Pancreas (tissue), 10 donors: ENCODE results near the gene GAS7. TPM values are rescaled to one million over a fixed set of nuclear protein-coding genes. Genes with fewer than 3 reads are reported as not detected.

Experiments
- ATAC-seq, 4 donors: fragments of 200-7000 bp; cut with Tn5 transposase; one replicate each; pipeline versions ENCODE4 v1.8.0 to v1.9.1; 2020; ENCODE audit warnings: mild to moderate bottlenecking in 4 of 4, moderate library complexity in 4 of 4
- DNase-seq, 6 donors: peaks; one replicate each; pipeline ENCODE4 v3.0.0-alpha.2; 2020
- FAIRE-seq: peaks from 2 replicates; lab custom pipeline; 2012; peaks lifted over from hg19 to GRCh38; lab: Jason Lieb, UNC
- H3K27ac ChIP-seq, 4 donors: fragments of 200-600 bp; sonication (generic); 1 replicate in 3 of 4; 2 replicates in 1 of 4; pipeline versions ENCODE4 v1.5.0 to v1.8.0; 2020
- H3K27me3 ChIP-seq, 4 donors: fragments of 200-600 bp; one replicate each; pipeline ENCODE4 v1.8.0; 2021
- H3K36me3 ChIP-seq, 3 donors: fragments of 200-600 bp; sonication (generic) in 1 of 3; one replicate each; pipeline versions ENCODE4 v1.5.0 to v1.8.0; 2020 to 2021
- H3K4me1 ChIP-seq, 3 donors: fragments of 200-600 bp; one replicate each; pipeline ENCODE4 v1.8.0; 2021
- H3K4me3 ChIP-seq, 4 donors: fragments of 200-600 bp; sonication (generic) in 2 of 4; one replicate each; pipeline versions ENCODE4 v1.5.0 to v1.8.0; 2020 to 2021
- H3K9me3 ChIP-seq, 4 donors: fragments of 200-600 bp; one replicate each; pipeline ENCODE4 v1.8.0; 2021
- WGBS, 2 donors: extraction: QIAGEN DNeasy Blood & Tissue Kit; methylation state at CpG; one replicate each; pipeline ENCODE4 v1.1.7; 2013; 5-methylcytosine and 5-hydroxymethylcytosine counted together
- intact Hi-C, 3 donors: fragments of 100-400 bp; cut with DNase I; formaldehyde crosslinking; loops; one replicate each; pipeline versions ENCODE4 v1.11.1 to v1.14.2; 2022
- polyA plus RNA-seq, 2 donors: library from polyadenylated mRNA; stranded (reverse); fragments of 200-250 nt; gene quantifications; one replicate each; pipeline ENCODE4 v1.2.3, GENCODE V29; 2013
- total RNA-seq, 6 donors: library from RNA; stranded (reverse); fragmentation: NEBNext Ultra II Directional in 4 of 6; extraction: Animal tissue kit (Norgen Biotek cat#: 25700) in 4 of 6; gene quantifications; one replicate each; pipeline versions ENCODE4 v1.2.1 to v1.2.4, GENCODE V29; 2021 to 2023
- TF ChIP-seq, protein P1 (sequence below), 4 donors: fragments of 200-600 bp; sonication (generic) in 3 of 4; IDR thresholded peaks; one replicate each; pipeline versions ENCODE4 v1.5.0 to v1.8.0; 2021; ENCODE audit warnings: antibody characterized with exemption in 4 of 4
- donor health status: healthy with polysubstance abuse.
- donor health status: DM: no; HTN: no; CAD: no; lungs with moderate emphysema.
- donor health status: DM: no; HTN: no; CAD: no.
- donor health status: control.
- donor health status: control.
- donor health status: Bipolar disorder and iron deficiency.
- donor health status: DM: yes; HTN: yes; CAD: no.
- donor health status: DM: no; HTN: no; CAD: no.
- donor health status: DM: no; HTN: no; CAD: no.
- donor health status: DM: yes; HTN: yes; CAD: no.

GAS7 gene
- total and polyA plus RNA-seq, 8 donors = 1.9 to 22.9 (median 3.7) TPM

DNA sequence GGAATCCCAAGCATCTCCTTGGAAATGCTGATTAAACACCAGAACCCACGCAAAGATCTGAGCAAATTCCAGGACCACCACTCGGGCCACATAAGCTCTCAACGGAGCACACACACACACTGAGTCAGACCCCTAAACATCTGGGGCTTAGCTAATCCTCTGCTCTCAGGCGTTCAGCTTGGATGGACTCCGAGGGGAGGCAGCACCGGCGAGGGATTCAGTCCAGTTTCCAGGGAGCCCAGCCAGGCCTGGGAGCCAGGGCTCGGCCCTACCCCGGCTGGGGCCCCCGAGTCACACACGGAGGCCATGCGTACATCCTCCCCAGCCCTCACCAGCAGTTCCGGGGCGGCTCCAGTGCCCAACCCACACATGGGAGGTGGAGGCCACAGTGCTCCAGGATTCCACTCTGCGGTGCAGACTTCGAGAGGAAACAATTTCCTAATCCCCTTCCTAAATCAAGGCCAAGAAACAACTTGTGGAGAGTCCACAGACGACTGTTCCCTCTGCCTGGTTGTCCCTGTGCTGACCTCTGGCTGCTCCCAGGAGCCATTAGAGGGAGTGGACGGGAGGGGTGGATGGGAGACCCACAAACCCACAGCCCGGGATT is 70.5 kb downstream of the GAS7 start:
- Histone ChIP-seq H3K27me3 (no peaks in the 10 kb centered on the region), H3K4me3 (no peak overlapping the region), H3K9me3 (no peaks in the 10 kb centered on the region), H3K4me1 (no peaks in the 10 kb centered on the region), H3K36me3 (no peaks in the 10 kb centered on the region), H3K27ac (peak overlapping the region in 2 of 4 donors; percentile 5 to 28)
- FAIRE-seq (no peak), ATAC-seq (peak in 3 of 4 donors; percentile 80 to 83 (median 81)), DNase-seq (peak in 3 of 6 donors; percentile 21 to 67 (median 62))
- TF ChIP-seq, protein P1, sequence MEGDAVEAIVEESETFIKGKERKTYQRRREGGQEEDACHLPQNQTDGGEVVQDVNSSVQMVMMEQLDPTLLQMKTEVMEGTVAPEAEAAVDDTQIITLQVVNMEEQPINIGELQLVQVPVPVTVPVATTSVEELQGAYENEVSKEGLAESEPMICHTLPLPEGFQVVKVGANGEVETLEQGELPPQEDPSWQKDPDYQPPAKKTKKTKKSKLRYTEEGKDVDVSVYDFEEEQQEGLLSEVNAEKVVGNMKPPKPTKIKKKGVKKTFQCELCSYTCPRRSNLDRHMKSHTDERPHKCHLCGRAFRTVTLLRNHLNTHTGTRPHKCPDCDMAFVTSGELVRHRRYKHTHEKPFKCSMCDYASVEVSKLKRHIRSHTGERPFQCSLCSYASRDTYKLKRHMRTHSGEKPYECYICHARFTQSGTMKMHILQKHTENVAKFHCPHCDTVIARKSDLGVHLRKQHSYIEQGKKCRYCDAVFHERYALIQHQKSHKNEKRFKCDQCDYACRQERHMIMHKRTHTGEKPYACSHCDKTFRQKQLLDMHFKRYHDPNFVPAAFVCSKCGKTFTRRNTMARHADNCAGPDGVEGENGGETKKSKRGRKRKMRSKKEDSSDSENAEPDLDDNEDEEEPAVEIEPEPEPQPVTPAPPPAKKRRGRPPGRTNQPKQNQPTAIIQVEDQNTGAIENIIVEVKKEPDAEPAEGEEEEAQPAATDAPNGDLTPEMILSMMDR (IDR thresholded peaks at IDR 0.05) = no peak
- intact Hi-C loops = no loop called here
- WGBS, 2 donors = 42 to 50% methylated on average over 19 of the region's 19 CpGs

DNA sequence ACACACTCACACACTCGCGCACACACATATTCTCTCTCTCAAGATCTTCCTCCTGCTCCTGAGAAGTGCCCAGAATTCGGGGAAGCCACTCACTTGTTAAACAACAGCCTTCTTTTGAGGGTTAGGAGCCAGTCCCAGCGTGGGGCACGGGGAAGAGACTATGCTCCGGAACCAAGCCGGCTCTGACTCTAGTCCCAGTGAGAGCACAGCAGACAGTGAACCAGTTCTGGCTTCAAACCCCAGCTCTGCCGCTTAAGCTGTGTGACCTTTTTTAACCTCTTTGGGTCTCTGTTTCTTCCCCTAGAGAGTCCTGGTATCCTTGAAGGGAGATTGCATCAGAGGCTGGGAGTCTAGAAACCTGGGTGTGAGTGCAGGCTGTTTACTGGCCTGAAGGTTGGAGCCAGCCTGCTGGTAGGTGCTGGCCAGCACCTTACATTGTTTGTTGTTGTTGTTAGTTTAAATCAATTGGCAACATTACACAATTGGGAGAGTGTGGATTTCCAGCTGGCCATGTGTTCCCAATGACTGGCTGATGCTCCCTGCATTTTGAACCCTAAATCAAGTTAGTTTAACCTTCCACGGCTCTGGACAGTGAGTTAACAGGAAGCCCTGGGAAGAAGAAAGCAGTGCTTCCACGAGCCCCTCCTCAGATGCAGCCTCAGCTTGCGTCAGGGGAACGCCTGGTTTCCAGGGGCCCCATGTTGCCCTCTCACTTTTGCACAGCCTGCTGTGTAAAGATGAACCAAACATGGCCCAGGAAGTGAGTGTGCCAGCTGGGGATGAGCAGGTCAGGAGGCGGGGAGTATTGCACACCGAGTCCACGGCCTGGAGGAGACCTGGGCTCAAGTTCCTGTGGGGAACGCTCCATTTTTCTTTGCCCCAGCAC is 71.5 kb downstream of the GAS7 start:
- 52 to 54% methylated on average over 16 of the region's 16 CpGs for WGBS, 2 donors
- Histone ChIP-seq H3K27me3 (no peaks in the 10 kb centered on the region), H3K36me3 (no peaks in the 10 kb centered on the region), H3K4me3 (no peak overlapping the region), H3K27ac (peak overlapping the region in 2 of 4 donors; percentile 5 to 28), H3K9me3 (no peaks in the 10 kb centered on the region), H3K4me1 (no peaks in the 10 kb centered on the region)
- intact Hi-C loops = no loop called here
- DNase-seq = no peak
- FAIRE-seq = no peak
- peak in 3 of 4 donors; percentile 27 to 43 (median 33) for ATAC-seq
- TF ChIP-seq, protein P1 (IDR thresholded peaks at IDR 0.05) = no peak

DNA sequence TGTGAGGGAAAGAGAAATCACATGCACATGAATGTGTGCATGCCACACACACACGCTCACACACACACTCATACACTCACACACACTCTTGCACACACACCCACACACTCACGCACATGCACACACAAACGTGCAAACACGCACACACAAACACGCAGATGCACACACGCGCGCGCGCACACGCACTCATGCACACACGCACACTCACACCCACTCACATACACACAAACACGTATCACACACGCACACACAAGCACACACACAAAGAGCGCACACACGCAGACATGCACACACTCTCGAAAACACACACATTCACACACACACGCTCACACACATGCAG is 72.2 kb downstream of the GAS7 start:
- 67 to 72% methylated on average over 18 of the region's 18 CpGs for WGBS, 2 donors
- ATAC-seq (no peak), FAIRE-seq (no peak), DNase-seq (no peak)
- Histone ChIP-seq H3K4me3 (no peak overlapping the region), H3K9me3 (no peaks in the 10 kb centered on the region), H3K27me3 (no peaks in the 10 kb centered on the region), H3K4me1 (no peaks in the 10 kb centered on the region), H3K36me3 (no peaks in the 10 kb centered on the region), H3K27ac (no peak overlapping the region)
- intact Hi-C loops = no loop called here
- TF ChIP-seq, protein P1 (IDR thresholded peaks at IDR 0.05) = no peak

DNA sequence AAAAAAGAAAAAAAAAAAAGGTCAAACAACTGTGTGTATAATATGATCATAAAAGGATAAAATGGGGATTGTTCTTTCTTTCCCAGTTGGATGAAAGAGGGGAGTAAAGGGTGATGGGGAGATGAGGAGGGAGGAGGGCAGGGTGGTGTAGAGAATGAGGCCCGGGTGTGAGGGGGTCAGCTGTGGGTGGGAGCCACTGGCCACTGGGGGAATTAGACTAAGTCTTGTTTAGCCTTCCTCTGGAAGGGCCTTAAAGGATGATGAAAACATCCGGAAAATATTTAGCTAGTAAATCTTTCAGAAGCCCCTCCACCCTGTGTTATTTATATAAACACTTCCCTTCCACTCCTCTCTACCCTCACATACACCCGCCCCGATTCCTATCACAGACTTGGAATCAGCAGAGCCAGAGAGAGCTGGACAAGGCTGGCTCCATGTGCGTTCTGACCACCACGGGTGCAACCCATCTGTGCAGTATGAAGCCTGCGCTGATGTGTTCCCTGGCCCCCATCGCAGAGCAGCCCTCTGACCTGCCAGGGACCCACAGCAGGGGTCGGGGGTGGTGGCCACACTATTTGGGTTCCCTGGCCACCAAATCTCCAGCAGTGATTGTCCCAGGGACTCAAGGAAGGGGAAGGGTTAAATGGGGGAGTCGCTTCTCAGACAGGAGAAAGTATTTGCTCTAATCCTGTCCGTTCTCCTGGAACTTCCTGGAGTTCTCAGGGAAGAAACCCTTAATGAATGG is 72.7 kb downstream of the GAS7 start:
- TF ChIP-seq, protein P1 (IDR thresholded peaks at IDR 0.05) = no peak
- Histone ChIP-seq H3K27ac (no peak overlapping the region), H3K27me3 (no peaks in the 10 kb centered on the region), H3K36me3 (no peaks in the 10 kb centered on the region), H3K4me1 (no peaks in the 10 kb centered on the region), H3K9me3 (no peaks in the 10 kb centered on the region), H3K4me3 (no peak overlapping the region)
- WGBS, 2 donors = 45 to 49% methylated on average over 11 of the region's 11 CpGs
- ATAC-seq = no peak
- no peak for FAIRE-seq
- no peak for DNase-seq
- intact Hi-C loops = no loop called here
